Superior temporal gyrus (tissue), 1 donor: ENCODE measurements around the gene CAD.
"Not testable (repeated sequence)": the region's sequence is repeated elsewhere in the genome, so short reads cannot be mapped to it uniquely, and the experiment has no call there.

Experiments used
- DNase-seq: peaks from one replicate; pipeline ENCODE4 v3.0.0-alpha.2; 2016; ENCODE audit errors: extremely low spot score

The CAD gene

GRCh38 chr2:27256855-27257454, 39.8 kb downstream of the CAD start:
- no peak for DNase-seq

DNA sequence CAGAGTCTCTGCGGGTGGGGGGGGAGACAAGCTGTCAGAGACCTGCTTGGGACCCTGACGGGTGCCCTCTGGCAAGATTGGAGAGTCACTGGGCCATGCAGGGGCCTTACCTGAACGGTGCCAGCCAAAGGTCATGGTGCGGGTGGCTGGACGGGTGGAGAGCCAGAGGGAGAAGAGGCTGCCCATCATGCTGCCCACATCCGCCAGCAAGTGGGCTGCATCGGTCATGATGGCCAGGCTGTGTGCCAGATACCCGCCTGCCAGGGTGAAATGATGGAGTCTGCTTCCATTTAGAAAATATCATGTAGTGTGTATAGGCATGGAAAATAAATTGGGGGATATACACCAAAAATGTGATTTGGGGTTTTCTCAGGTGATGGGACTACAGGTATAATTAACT, 40.9 kb downstream of the CAD start:
- no peak for DNase-seq

DNA sequence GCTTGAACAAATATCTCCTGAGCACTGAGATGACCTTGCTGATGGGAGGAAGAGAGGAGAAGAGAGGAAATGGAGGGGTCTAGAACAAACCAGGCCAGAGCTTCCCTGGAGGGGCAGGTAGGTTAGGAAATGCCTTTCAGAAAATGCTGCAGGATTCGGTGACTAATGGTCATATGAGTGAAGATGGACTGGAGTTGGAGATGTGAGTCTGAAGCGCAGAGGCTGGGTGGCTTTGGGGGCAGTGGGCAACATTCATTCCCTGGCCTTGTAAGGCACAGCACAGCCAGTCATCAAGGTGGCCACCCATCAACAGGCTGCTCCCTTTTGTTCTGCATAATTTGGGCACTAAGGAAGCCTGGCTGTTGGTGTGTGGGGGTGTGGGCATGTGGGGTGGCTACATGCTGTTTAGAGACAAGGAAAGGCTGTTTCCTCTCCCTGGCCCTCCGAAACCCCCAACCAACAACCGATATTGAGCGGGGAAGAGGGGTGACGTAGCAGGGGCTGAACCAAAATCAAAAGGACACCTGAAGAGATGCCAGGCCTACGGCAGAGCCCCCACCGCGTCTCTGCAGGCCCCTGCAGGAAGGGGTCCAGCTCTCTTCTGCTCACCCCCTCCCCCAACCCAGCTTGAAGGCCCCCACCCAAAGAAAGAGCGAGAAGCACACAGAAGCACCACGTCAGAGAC, 44.2 kb downstream of the CAD start:
- DNase-seq: no peak

GRCh38 chr2:27261926-27262298, 44.7 kb downstream of the CAD start:
- no peak for DNase-seq

- DNase-seq: peak; percentile 43
Measured at GRCh38 chr2:27262379-27263286, 45.5 kb downstream of the CAD start, which contains the start of gene SLC30A3. SLC30A3 (minus strand) TSS chr2:27263047; CDS start chr2:27262906, 141 bp downstream.

DNA sequence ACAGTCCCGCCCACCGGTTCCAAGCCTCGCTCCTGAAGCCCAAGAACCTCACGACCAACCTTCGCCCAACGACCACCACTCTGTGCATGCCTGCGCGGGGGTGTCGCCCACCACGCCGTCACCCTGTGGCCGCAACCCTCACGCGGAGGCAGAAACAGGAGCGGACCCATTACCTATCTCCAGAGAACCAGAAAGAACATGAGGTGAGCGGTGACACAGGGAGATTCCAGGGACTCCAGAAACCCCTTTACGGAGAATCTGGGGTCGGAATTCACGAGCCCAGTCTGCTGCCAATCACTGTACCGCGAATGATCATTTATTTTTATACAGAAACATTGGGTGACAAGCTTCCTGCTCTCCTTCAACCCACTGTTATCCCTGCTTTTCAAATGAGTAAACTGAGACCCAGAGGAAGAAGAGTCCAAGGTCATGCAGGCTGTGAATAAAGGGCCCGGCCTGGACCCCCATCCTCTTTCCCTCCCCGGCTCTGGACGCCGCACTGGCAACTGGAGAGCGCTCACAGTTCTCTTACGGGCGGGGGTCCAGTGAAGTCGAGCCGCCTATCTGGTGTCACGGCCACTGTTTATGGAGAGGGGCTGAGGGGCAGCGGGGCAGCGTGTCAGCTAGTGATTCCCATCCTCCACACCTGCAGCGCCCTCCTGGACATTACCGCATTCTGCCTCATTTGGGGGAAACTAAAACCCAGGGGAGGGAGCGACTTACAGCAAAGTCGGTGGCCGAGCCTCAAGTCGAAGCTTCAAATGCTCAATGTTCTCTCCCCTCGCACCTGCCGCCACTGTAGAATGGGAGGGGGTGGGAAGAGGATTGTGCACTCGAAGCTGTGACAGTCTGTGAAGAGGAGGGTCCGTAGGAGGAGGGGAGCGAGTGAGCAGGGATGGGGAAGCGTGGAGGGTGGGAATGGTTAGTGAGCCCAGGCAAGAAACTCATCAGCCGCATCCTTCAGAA, 46.4 kb downstream of the CAD start:
- DNase-seq: no peak

DNA sequence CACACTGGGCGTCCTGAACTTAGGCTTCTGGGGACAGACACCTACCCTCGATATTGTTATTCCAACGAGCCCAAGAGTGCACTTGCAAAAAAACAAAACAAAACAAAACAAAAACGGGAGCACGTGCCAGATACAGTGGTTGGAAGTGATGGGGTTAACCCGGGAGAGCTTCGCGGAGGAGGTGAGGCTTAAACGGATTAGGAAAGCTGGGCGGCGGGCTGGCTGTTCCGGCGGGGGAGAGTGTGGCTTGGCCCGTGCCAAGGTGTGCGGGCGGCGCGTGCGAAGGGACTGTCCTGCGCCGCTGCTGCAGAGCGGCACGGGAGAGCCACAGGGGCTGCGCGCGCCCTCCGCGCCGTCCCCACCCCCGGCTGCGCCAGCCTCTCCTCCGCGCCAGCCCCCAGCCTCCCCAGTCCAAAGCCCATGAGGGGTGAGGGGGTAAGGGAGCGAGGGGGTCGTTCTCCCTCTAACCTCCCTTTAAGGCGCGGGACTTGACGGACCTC, 47.1 kb downstream of the CAD start:
- no peak for DNase-seq

GRCh38 chr2:27264753-27265535, 47.8 kb downstream of the CAD start:
- DNase-seq: no peak

DNA sequence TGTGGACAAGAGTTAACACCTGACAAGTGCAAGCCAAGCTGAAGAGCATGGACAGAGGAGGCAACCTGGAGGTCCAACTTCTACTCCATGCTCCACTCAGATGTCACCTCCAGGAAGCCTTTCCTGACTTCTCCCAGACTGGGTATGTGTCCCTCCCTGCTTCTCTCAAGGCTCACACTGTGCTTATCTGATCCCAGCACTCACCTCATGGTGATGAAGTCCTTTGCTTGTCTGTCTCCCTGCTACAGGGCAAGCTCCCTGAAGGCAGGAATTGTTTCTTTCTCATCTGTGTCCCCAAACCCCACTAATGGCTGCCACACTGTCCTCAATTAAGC, 48.3 kb downstream of the CAD start:
- DNase-seq: no peak

DNA sequence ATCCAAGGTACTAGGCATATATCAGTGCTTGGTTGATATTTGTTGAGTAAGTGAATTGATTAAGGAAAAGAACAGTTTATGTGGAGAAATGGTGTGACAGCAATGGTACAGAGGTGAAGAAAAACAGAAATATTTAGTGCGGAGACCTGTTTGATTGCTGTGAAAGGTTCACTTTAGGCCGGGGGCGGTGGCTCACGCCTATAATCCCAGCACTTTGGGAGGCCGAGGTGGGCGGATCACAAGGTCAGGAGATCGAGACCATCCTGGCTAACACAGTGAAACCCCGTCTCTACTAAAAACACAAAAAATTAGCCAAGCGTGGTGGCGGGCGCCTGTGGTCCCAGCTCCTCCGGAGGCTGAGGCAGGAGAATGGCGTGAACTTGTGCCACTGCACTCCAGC, 51.1 kb downstream of the CAD start:
- not testable (repeated sequence) for DNase-seq

- peak; percentile 7 for DNase-seq
Measured at GRCh38 chr2:27270131-27270530, 53.0 kb downstream of the CAD start.

GRCh38 chr2:27270670-27271069, 53.5 kb downstream of the CAD start:
- no peak for DNase-seq

DNA sequence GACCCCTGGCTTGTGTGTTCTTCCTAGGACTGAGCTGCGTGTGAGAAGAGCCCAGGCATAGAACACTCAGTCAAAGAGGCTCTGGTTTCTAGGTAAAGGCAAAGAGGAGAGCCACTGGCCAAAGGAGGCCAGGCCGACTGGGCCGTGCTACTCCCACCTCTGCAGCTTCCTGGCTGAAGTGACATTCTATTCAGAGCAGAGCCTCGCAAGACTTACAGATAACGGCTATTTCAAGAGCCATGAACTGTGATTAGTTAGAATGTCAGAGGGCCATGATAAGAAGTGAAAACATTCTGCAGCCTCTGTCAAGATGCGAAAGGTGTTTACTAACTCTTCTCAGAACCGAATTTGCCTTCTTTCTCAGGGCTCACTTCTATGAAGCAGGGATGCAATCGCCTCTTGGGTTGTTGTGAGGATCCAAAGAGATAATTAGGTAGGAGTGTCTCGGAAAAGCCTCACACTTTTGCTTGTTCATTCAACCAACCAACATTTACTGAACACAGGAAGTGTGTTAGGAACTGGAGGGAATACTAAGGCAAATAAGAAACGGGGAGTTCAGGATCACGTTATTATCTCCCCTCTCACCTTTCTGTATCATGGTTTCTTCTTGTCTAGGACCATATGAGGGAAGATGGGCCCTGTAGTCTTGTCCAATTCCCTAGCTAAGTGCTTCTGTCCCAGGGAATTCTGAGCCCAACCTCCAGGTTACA, 54.6 kb downstream of the CAD start:
- DNase-seq: no peak

DNA sequence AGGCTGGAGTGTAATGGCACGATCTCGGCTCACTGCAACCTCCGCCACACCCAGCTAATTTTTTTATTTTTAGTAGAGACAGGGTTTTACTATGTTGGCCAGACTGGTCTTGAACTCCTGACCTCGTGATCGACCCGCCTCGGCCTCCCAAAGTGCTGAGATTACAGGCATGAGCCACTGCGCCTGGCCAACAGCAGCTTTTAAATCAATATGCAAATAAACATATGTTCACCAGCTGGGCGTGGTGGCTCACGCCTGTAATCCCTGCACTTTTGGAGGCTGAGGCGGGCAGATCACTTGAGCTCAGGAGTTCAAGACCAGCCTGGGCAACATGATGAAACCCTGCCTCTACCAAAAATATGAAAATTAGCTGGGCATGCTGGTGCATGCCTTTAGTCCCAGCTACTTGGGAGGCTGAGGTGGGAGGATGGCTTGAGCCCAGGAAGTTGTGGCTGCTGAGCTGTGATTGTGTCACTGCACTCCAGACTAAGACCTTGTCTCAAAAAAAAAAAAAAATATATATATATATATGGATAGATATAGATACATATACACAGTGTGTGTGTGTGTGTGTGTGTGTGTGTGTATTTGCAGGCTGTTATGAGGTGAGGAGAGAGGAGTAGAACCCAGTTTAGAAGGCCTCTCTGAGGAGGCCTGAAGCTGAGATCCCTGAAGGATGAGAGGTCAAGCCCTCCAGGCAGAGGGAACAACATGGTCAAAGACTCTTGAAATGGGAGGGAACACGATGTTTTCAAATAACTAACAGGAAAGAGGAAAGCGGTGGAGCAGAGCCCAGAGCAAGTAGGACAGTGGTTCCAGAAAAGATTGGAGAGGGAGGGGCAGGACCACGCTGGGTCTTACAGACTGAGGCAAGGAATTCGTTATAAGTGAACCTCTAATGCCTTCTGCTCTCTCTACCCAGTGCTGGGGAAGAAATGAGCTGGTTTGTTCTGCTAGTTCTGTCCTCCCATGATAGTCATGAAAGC, 55.7 kb downstream of the CAD start:
- not testable (repeated sequence) for DNase-seq

DNA sequence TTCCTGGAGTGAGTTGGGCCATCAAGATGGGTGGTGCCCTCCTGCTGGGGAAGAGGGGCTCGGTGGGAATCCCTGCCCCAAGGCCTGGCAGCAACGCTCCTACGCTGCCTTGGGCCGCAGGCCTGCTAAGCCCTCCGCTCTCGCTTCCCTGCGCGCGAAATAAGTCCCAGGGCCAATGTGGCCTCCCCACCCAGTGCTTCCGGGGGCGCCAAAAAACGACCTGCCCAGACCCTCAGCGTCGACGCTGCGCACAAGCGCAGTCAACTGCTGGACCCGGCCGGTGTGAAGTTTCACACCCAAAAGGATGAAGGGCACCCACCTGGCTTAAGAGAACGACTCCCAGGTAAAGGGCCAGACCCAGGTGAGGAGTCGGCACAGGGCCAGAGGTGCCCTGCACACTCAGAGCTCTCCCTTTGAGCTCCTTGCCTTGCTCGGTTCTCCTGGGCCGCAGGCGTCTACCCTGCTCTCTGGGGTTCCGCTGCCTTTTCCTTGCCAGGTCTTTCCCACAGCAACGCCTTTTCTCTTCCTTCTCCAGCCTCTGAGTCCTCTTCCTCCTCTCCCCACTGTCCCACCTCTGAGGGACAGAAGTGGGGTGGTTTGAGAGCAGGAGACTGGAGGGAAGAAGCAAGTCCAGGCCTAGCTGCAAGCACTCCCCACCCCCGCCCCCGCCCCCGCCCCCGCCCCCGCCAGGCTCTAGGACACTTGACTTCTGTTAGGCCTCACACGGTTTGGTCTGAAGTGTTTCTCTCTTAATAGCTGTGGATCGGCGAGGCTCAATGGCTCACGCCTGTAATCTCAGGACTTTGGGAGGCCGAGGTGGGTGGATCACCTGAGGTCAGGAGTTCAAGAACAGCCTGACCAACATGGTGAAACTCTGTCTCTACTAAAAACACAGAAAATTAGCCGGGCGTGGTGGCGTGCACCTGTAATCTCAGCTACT, 58.3 kb downstream of the CAD start, which contains the start of gene DNAJC5G:
Gene DNAJC5G, plus strand, starts transcription at position 223 of the 940 bp plus-strand sequence. CDS start 1,296 bp downstream, outside the sequence.
- DNase-seq: no peak

- DNase-seq: no peak
Measured at GRCh38 chr2:27278010-27278409, 60.8 kb downstream of the CAD start.

DNA sequence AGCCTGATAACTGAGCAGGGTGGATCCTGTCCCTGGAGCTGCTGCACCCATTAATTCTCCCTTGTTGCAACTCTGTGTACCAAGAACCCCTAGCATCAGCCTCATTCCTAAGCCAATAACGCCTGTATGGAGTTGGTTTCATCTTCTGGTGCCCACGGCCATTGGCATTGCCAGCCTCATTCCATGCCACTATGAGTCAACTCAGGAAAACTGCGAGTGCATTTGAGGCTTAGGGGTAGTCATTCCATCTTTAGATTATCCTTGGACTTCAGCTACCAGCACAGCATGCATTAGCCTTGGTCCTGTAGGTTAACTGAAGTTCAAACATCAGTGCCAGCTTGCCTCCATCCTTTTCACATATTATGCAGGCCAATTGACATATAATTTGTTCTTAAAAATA, 63.7 kb downstream of the CAD start:
- DNase-seq: no peak
